22Rv1 (cell line): Measurements from ENCODE around the gene LONP1.

Experiments used
- CTCF ChIP-seq: fragments of 450-650 bp; IDR thresholded peaks from 2 replicates; pipeline ENCODE4 v1.5.1; 2017; ENCODE audit warnings: mild to moderate bottlenecking
- ZFX ChIP-seq: fragments of 450-650 bp; IDR thresholded peaks from 2 replicates; pipeline ENCODE4 v1.6.1; 2017; ENCODE audit warnings: antibody characterized with exemption, borderline replicate concordance

GRCh38 chr19:5762608-5763217 lies 42.8 kb upstream of the LONP1 start:
- TF ChIP-seq CTCF (no peak), ZFX (no peak)
